ENCODE results near the gene SMC5.
A peak's percentile ranks its signal among the peaks of the same experiment; 100 is the strongest.
"Not testable (repeated sequence)": the region's sequence is repeated elsewhere in the genome, so short reads cannot be mapped to it uniquely, and the experiment has no call there.

The SMC5 gene

DNA sequence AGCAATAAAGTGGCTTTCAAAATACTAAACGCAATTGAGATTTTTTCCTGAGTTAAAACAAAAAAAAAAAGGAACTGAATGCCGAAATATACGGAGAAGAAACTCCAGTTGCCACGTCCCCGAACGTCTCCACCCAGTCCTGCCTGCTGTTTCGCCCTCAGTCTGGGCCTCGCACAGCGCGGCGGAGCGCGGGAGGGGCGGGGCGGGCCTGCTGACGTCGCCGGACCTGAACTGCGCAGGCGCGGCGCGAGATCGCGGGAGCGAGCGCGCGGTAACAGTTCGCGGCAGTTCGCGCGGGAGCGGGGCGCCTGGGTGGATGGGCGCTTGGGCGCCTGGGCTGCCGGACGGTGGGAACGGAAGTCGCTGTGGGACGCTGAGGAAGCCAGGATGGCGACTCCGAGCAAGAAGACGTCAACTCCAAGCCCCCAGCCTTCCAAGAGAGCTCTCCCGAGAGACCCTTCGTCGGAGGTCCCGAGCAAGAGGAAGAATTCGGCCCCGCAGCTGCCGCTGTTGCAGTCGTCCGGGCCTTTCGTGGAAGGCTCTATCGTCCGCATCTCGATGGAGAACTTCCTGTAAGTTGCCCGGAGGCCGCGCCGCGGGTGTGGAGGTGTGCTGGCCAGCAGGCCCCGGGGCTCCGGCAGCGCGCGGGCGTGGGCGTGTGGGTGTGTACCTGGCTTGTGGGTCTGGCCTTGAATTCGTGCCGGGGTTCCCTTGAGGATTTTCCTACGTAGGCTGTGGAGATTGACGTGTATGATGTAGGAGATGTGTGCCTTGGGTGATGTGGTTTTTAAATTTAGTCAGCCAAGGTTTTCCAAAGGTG lies at the start of gene SMC5:
Gene SMC5 (plus strand): TSS at position 287 of the 820 bp plus-strand sequence. CDS start 101 bp downstream, at position 388.
- Histone ChIP-seq H3K9ac (ENCODE audit: low read depth, low read length) (peak within 1 kb of the TSS; percentile 82), H3K27me3 (ENCODE audit: control insufficient read depth, insufficient read depth, low read length) (no peaks in the 10 kb centered on the region), H3K4me1 (ENCODE audit: control insufficient read depth, insufficient read depth, low read length) (peaks cover 10% of the 10 kb centered on the region), H3K4me3 (ENCODE audit: low read depth, low read length) (peak within 1 kb of the TSS; percentile 95), H3K36me3 (ENCODE audit: control insufficient read depth, insufficient read depth, low read length) (no peaks in the 10 kb centered on the region), H3K9me3 (ENCODE audit: control insufficient read depth, insufficient read depth, low read length) (no peaks in the 10 kb centered on the region)

DNA sequence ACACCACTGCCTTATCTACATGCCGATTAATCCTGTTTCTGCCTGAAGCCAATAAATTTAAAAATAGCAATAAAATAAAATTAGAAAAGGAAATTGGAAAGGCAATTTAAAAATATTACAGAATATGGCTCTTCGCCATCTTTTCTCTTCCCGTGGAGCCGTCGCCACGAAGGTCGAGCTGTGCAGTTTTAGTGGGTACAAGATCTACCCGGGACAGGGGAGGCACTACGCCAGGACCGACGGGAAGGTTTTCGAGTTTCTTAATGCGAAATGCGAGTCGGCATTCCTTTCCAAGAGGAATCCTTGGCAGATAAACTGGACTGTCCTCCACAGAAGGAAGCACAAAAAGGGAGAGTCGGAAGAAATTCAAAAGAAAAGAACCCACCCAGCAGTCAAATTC lies 41.7 kb upstream of the SMC5 start:
- no peaks in the 10 kb centered on the region for H3K4me1 ChIP-seq (ENCODE audit: control insufficient read depth, insufficient read depth, low read length)
- H3K9ac ChIP-seq (ENCODE audit: low read depth, low read length): no peak overlapping the region
- no peak overlapping the region for H3K4me3 ChIP-seq (ENCODE audit: low read depth, low read length)
- no peaks in the 10 kb centered on the region for H3K27me3 ChIP-seq (ENCODE audit: control insufficient read depth, insufficient read depth, low read length)
- peaks cover 10% of the 10 kb centered on the region for H3K9me3 ChIP-seq (ENCODE audit: control insufficient read depth, insufficient read depth, low read length)
- H3K36me3 ChIP-seq (ENCODE audit: control insufficient read depth, insufficient read depth, low read length): no peaks in the 10 kb centered on the region

DNA sequence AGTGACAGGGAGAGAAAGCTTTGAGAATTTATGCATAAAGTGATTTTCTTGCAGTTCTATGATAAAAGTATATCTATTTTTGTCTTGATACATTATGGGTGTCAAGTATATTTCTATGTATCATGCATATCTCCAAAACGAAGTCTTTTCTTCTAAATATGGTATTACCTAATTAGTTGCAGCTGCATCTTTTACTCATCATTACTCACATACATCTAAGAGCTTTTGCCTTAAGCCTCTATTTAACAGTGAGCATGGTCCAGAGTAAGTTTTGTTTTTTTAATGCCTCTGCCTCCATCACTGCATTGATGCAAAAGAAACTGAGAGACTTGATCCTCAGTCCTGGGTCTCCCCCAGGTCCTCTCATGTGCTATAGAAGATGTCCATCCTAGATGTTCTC lies 40.0 kb upstream of the SMC5 start:
- no peak overlapping the region for H3K4me3 ChIP-seq (ENCODE audit: low read depth, low read length)
- H3K9ac ChIP-seq (ENCODE audit: low read depth, low read length): no peak overlapping the region
- no peaks in the 10 kb centered on the region for H3K36me3 ChIP-seq (ENCODE audit: control insufficient read depth, insufficient read depth, low read length)
- H3K9me3 ChIP-seq (ENCODE audit: control insufficient read depth, insufficient read depth, low read length): no peaks in the 10 kb centered on the region
- no peaks in the 10 kb centered on the region for H3K27me3 ChIP-seq (ENCODE audit: control insufficient read depth, insufficient read depth, low read length)
- H3K4me1 ChIP-seq (ENCODE audit: control insufficient read depth, insufficient read depth, low read length): no peaks in the 10 kb centered on the region

DNA sequence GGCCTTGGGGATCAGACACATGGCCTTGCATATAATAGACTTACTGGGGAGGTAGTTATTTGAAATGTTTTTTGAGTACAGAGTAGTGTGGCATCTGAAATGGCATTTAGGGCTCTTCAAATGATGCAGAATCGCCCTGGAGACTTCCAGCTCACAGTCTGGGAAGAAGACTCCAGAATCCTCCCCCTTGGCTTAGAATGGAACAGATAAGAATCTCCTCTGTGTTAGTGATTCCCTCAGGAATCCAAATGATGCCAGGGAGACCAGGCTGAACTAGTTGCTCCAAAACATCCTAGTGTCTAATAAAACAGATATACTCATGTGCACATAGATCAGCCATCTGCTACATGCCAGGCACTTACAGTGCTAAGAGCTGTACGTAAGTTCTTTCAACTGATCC lies 38.6 kb upstream of the SMC5 start:
- Histone ChIP-seq H3K27me3 (ENCODE audit: control insufficient read depth, insufficient read depth, low read length) (no peaks in the 10 kb centered on the region), H3K4me1 (ENCODE audit: control insufficient read depth, insufficient read depth, low read length) (no peaks in the 10 kb centered on the region), H3K4me3 (ENCODE audit: low read depth, low read length) (no peak overlapping the region), H3K9me3 (ENCODE audit: control insufficient read depth, insufficient read depth, low read length) (no peaks in the 10 kb centered on the region), H3K9ac (ENCODE audit: low read depth, low read length) (no peak overlapping the region), H3K36me3 (ENCODE audit: control insufficient read depth, insufficient read depth, low read length) (no peaks in the 10 kb centered on the region)

DNA sequence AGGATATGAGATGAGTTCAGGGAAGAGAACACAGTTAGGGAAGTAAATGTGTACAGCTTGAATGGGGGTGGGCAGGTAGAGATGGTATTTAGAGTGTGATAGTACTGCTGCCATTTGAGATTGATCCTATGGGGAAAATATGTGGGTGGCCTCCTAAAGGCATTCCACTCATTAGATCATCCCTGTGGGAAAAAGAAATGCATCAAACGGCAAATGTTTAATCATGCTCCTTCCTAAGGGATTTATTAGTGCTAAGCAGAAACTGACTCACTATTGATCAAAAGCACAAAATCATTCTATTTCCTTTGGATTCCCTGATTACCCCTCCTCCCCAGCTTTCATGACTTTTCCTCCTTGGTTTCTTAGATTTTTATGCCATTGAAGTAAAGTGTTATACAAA lies 36.4 kb upstream of the SMC5 start:
- no peak overlapping the region for H3K4me3 ChIP-seq (ENCODE audit: low read depth, low read length)
- no peaks in the 10 kb centered on the region for H3K9me3 ChIP-seq (ENCODE audit: control insufficient read depth, insufficient read depth, low read length)
- H3K36me3 ChIP-seq (ENCODE audit: control insufficient read depth, insufficient read depth, low read length): no peaks in the 10 kb centered on the region
- H3K4me1 ChIP-seq (ENCODE audit: control insufficient read depth, insufficient read depth, low read length): no peaks in the 10 kb centered on the region
- no peak overlapping the region for H3K9ac ChIP-seq (ENCODE audit: low read depth, low read length)
- no peaks in the 10 kb centered on the region for H3K27me3 ChIP-seq (ENCODE audit: control insufficient read depth, insufficient read depth, low read length)

DNA sequence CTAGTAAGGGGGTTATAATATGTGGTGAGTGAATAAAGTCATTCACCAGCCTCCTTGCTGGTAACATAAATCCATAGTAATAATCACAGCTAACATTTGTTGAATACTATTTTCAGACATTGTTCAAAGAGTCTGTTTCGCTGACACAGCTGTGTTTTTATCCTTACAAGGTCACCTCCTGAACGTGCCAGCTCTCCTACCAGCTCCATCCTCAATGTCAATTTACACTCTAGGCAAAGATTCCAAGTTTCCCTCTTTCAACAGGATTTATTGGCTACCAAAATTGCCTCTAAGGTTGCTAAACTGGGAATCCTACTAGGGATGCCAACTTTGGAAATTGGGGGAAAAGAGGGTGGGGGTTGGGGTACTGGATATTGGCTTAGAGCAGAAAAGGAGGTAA lies 30.7 kb upstream of the SMC5 start:
- Histone ChIP-seq H3K4me3 (ENCODE audit: low read depth, low read length) (no peak overlapping the region), H3K9ac (ENCODE audit: low read depth, low read length) (no peak overlapping the region), H3K36me3 (ENCODE audit: control insufficient read depth, insufficient read depth, low read length) (no peaks in the 10 kb centered on the region), H3K27me3 (ENCODE audit: control insufficient read depth, insufficient read depth, low read length) (no peaks in the 10 kb centered on the region), H3K4me1 (ENCODE audit: control insufficient read depth, insufficient read depth, low read length) (no peaks in the 10 kb centered on the region), H3K9me3 (ENCODE audit: control insufficient read depth, insufficient read depth, low read length) (no peaks in the 10 kb centered on the region)

DNA sequence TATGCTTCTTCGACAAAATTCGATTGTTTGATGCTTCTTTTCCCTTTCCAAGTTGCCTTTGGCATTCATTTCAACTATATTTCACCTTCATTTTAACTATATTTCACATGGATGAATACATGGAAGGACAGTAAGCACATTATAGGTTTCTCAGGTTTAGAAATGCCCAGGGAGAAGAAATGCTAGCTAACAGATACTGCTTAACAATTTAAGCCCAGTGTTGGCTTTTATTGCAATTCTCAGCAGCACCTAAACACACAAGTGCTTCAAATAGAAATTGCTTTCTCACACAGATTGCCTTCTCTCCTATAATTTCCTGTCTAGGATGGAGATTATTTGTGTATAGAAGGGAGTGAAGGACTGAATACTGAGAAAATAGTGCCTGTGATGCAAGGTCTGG lies 30.2 kb upstream of the SMC5 start:
- H3K36me3 ChIP-seq (ENCODE audit: control insufficient read depth, insufficient read depth, low read length): no peaks in the 10 kb centered on the region
- H3K9ac ChIP-seq (ENCODE audit: low read depth, low read length): peak overlapping the region; percentile 4

DNA sequence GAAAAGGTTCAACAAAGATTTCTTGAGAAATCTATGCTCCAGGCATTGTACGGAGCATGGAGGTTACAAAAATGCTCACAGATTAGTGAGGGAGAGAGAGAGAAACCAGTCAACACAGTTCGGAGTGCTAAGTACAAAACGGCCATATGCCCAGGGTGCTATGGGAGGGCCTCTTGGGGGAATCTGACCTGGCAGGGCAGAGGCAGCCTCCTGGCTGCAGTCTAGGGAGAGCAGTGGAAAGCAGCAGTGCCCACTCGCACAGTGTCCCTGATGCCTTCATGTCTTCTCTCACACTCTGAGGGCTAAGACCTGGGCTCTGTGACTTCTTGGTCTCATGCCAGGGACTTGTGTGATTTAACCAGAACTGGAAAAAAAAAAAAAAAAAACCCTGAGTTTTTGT lies 29.8 kb upstream of the SMC5 start:
- H3K9ac ChIP-seq (ENCODE audit: low read depth, low read length): peak overlapping the region; percentile 4
- no peaks in the 10 kb centered on the region for H3K4me1 ChIP-seq (ENCODE audit: control insufficient read depth, insufficient read depth, low read length)
- no peaks in the 10 kb centered on the region for H3K27me3 ChIP-seq (ENCODE audit: control insufficient read depth, insufficient read depth, low read length)
- H3K36me3 ChIP-seq (ENCODE audit: control insufficient read depth, insufficient read depth, low read length): no peaks in the 10 kb centered on the region
- H3K4me3 ChIP-seq (ENCODE audit: low read depth, low read length): no peak overlapping the region
- H3K9me3 ChIP-seq (ENCODE audit: control insufficient read depth, insufficient read depth, low read length): no peaks in the 10 kb centered on the region

More for the DNA sequence above, 30.2 kb upstream of the SMC5 start:
- H3K27me3 ChIP-seq (ENCODE audit: control insufficient read depth, insufficient read depth, low read length): no peaks in the 10 kb centered on the region
- no peaks in the 10 kb centered on the region for H3K4me1 ChIP-seq (ENCODE audit: control insufficient read depth, insufficient read depth, low read length)
- no peaks in the 10 kb centered on the region for H3K9me3 ChIP-seq (ENCODE audit: control insufficient read depth, insufficient read depth, low read length)
- H3K4me3 ChIP-seq (ENCODE audit: low read depth, low read length): no peak overlapping the region

DNA sequence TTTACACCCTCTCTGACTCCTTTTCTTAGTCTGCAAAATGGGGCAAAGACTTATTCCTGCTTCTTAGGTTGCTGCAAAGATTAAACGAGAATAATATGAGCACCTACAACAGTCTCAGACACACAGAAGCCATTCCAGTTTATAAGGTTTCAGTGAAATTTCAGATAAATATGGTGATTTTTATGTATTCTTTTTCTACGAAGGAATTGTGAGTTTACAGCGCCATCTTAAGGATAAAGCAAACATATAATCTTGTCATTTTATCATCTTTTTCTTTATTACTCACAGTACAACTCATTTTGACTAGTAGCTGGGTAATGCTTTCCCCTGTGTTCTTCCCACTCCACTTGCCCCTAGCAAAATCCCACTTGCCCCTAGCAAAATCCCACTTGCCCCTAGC lies 29.2 kb upstream of the SMC5 start:
- H3K27me3 ChIP-seq (ENCODE audit: control insufficient read depth, insufficient read depth, low read length): no peaks in the 10 kb centered on the region
- no peaks in the 10 kb centered on the region for H3K36me3 ChIP-seq (ENCODE audit: control insufficient read depth, insufficient read depth, low read length)
- H3K4me3 ChIP-seq (ENCODE audit: low read depth, low read length): no peak overlapping the region
- H3K4me1 ChIP-seq (ENCODE audit: control insufficient read depth, insufficient read depth, low read length): no peaks in the 10 kb centered on the region
- no peaks in the 10 kb centered on the region for H3K9me3 ChIP-seq (ENCODE audit: control insufficient read depth, insufficient read depth, low read length)
- no peak overlapping the region for H3K9ac ChIP-seq (ENCODE audit: low read depth, low read length)

DNA sequence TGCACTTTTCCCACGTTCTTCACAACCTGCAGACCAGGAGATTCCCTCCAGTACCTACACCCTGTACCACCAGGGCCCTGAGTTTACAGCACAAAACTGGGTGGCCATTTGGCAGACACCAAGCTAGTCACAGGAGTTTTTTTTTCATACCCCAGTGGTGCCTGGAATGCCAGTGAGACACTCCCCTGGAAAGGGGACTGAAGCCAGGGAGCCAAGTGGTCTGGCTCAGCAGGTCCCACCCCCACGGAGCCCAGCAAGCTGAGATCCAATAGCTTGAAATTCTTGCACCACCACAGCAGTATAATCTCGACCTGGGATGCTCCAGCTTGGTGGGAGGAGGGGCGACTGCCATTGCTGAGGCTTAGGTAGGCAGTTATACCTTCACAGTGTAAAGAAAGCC lies 26.3 kb upstream of the SMC5 start:
- no peaks in the 10 kb centered on the region for H3K36me3 ChIP-seq (ENCODE audit: control insufficient read depth, insufficient read depth, low read length)
- no peaks in the 10 kb centered on the region for H3K9me3 ChIP-seq (ENCODE audit: control insufficient read depth, insufficient read depth, low read length)
- H3K9ac ChIP-seq (ENCODE audit: low read depth, low read length): no peak overlapping the region
- H3K4me3 ChIP-seq (ENCODE audit: low read depth, low read length): no peak overlapping the region
- no peaks in the 10 kb centered on the region for H3K4me1 ChIP-seq (ENCODE audit: control insufficient read depth, insufficient read depth, low read length)
- no peaks in the 10 kb centered on the region for H3K27me3 ChIP-seq (ENCODE audit: control insufficient read depth, insufficient read depth, low read length)

DNA sequence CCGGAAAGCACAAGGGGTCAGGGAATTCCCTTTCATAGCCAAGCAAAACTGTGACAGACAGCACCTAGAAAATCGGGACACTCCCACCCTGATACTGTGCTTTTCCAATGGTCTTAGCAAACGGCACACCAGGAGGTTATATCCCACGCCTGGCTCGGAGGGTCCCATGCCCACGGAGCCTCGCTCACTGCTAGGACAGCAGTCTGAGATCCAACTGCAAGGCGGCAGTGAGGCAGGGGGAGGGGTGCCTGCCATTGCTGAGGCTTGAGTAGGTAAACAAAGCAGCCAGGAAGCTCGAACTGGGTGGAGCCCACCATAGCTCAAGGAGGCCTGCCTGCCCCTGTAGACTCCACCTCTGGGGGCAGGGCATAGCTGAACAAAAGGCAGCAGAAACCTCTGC lies 24.6 kb upstream of the SMC5 start:
- not testable (repeated sequence) for H3K4me1 ChIP-seq (ENCODE audit: control insufficient read depth, insufficient read depth, low read length); H3K4me3 ChIP-seq (ENCODE audit: low read depth, low read length); H3K27me3 ChIP-seq (ENCODE audit: control insufficient read depth, insufficient read depth, low read length); H3K9ac ChIP-seq (ENCODE audit: low read depth, low read length); H3K36me3 ChIP-seq (ENCODE audit: control insufficient read depth, insufficient read depth, low read length); H3K9me3 ChIP-seq (ENCODE audit: control insufficient read depth, insufficient read depth, low read length)

DNA sequence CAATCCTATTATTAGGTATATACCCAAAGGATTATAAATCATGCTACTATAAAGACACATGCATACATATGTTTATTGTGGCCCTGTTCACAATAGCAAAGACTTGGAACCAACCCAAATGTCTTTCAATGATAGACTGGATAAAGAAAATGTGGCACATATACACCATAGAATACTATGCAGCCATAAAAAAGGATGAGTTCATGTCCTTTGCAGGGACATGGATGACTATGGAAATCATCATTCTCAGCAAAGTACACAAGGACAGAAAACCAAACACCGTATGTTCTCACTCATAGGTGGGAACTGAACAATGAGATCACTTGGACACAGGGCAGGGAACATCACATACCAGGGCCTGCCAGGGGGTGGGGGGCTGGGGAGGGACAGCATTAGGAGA lies 12.8 kb upstream of the SMC5 start:
- H3K4me3 ChIP-seq (ENCODE audit: low read depth, low read length); H3K4me1 ChIP-seq (ENCODE audit: control insufficient read depth, insufficient read depth, low read length); H3K27me3 ChIP-seq (ENCODE audit: control insufficient read depth, insufficient read depth, low read length); H3K9me3 ChIP-seq (ENCODE audit: control insufficient read depth, insufficient read depth, low read length); H3K36me3 ChIP-seq (ENCODE audit: control insufficient read depth, insufficient read depth, low read length); H3K9ac ChIP-seq (ENCODE audit: low read depth, low read length): not testable (repeated sequence)

Data from iPS-15b (cell line).